Lung (tissue), 12 donors: ENCODE data around the gene ITGAD. TPM values are rescaled to one million over a fixed set of nuclear protein-coding genes. Genes with fewer than 3 reads are reported as not detected.

ENCODE experiments used
- ATAC-seq: fragments of 200-7000 bp; cut with Tn5 transposase; one replicate; pipeline ENCODE4 v1.9.1; 2020; ENCODE audit warnings: moderate number of reproducible peaks; ENCODE audit not compliant: insufficient read depth, low FRiP score
- DNase-seq, 3 donors: peaks; one replicate each; pipeline ENCODE4 v3.0.0-alpha.2; 2013 to 2017
- H3K27ac ChIP-seq, 2 donors: one replicate each; pipeline ENCODE4 v1.5.1; 2013; ENCODE audit warnings: mild to moderate bottlenecking in 2 of 2, moderate library complexity in 2 of 2, control low read depth in 1 of 2, inconsistent platforms in 1 of 2, low read depth in 1 of 2, low read length in 1 of 2
- H3K27me3 ChIP-seq, 3 donors: one replicate each; pipeline ENCODE4 v1.5.1; 2013; ENCODE audit warnings: low read length in 2 of 3; ENCODE audit not compliant: control insufficient read depth in 3 of 3, insufficient read depth in 3 of 3
- H3K36me3 ChIP-seq, 4 donors: one replicate each; pipeline ENCODE4 v1.5.1; 2013; ENCODE audit warnings: low read length in 4 of 4, mild to moderate bottlenecking in 1 of 4, moderate library complexity in 1 of 4; ENCODE audit not compliant: control insufficient read depth in 4 of 4, insufficient read depth in 4 of 4
- H3K4me1 ChIP-seq, 5 donors: one replicate each; pipeline ENCODE4 v1.5.1; 2013; ENCODE audit warnings: low read length in 5 of 5, mild to moderate bottlenecking in 2 of 5, moderate library complexity in 1 of 5; ENCODE audit not compliant: control insufficient read depth in 5 of 5, insufficient read depth in 5 of 5
- H3K4me3 ChIP-seq: one replicate; pipeline ENCODE4 v1.5.1; 2013; ENCODE audit warnings: mild to moderate bottlenecking, control low read depth, moderate library complexity
- H3K9ac ChIP-seq, 2 donors: one replicate each; pipeline ENCODE4 v1.5.1; 2013; ENCODE audit warnings: low read length in 2 of 2, control low read depth in 1 of 2; ENCODE audit not compliant: insufficient read depth in 1 of 2
- H3K9me3 ChIP-seq, 4 donors: one replicate each; pipeline ENCODE4 v1.5.1; 2013; ENCODE audit warnings: low read length in 3 of 4, mild to moderate bottlenecking in 1 of 4, moderate library complexity in 1 of 4; ENCODE audit not compliant: control insufficient read depth in 4 of 4, insufficient read depth in 3 of 4
- CTCF ChIP-seq: IDR thresholded peaks from 2 replicates; pipeline ENCODE4 v1.5.1; 2012; ENCODE audit warnings: mild to moderate bottlenecking; ENCODE audit errors: control extremely low read depth, extremely low read depth
- WGBS, 2 donors: extraction: QIAGEN DNeasy Blood & Tissue Kit; methylation state at CpG; one replicate each; pipeline ENCODE4 v1.1.7; 2013; 5-methylcytosine and 5-hydroxymethylcytosine counted together
- polyA plus RNA-seq, 2 donors: library from polyadenylated mRNA; stranded (reverse); fragments of 200-250 nt; gene quantifications; one replicate each; pipeline ENCODE4 v1.2.1, GENCODE V29; 2013
- total RNA-seq, 2 donors: library from RNA; depleted of rRNA in 1 of 2; stranded (reverse); fragments of >200 nt in 1 of 2; gene quantifications; one replicate each; pipeline ENCODE4 v1.2.1, GENCODE V29; 2014 to 2021
- donor health status: control.
- donor health status: control.
- donor health status: Bipolar disorder and iron deficiency.
- donor health status: healthy.
- donor health status: DM: yes; HTN: yes; CAD: no.

Gene ITGAD
- total and polyA plus RNA-seq, 4 donors = 0.19 to 1.5 (median 0.33) TPM

DNA sequence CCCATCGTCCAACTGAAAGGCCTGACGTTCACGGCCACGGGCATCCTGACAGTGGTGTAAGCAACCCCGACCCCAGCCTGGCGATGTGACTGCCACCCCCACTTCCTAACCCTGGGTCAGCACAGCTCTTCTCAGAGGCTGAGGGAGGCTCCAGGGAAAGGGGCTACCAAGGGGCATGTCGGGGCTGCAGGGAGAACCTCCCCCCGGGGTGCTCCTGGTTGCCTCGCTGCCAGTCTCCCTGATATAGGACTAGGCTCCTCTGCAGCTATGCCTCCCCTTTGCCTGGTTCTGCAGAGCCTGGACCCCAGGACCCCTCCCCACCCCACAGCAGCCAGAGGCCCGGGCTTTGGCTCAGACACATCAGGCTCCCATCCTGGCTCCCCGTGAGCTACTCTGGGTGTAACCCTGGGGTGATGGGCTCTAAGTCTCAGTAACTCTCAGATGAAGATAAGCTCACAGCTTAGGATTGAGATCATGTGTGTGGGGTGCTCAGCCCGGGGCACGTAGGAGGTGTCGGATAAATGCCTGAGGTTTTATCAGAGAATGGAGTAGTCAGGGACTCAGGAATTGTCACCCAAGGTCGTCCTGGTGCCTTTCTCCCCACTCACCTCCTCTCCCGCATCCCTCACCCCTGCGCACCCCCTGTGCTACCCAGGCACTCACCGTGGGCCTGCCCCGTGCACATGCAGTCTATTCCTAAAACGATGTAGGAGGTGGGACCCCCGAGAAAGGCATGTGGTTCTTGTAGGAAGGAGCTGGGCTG lies 10.6 kb downstream of the ITGAD start:
- H3K9ac ChIP-seq = no peak overlapping the region
- no peak for ATAC-seq
- H3K27me3 ChIP-seq = peaks cover 0 to 3% (median 0%) of the 10 kb centered on the region in 3 donors
- DNase-seq = no peak
- WGBS, 2 donors = 77 to 86% methylated on average over 21 of the region's 21 CpGs
- no peak overlapping the region for H3K4me3 ChIP-seq
- H3K9me3 ChIP-seq = peaks cover 0 to 13% (median 2%) of the 10 kb centered on the region in 4 donors
- H3K4me1 ChIP-seq = no peaks in the 10 kb centered on the region
- no peak overlapping the region for H3K27ac ChIP-seq
- H3K36me3 ChIP-seq = no peaks in the 10 kb centered on the region
- no peak for TF ChIP-seq CTCF

- H3K27ac ChIP-seq = no peak overlapping the region
- peaks cover 0 to 3% (median 0%) of the 10 kb centered on the region in 3 donors for H3K27me3 ChIP-seq
- peaks cover 0 to 8% (median under 1%) of the 10 kb centered on the region in 4 donors for H3K9me3 ChIP-seq
- H3K4me1 ChIP-seq = no peaks in the 10 kb centered on the region
- ATAC-seq (peak; percentile 34), DNase-seq (no peak)
- no peaks in the 10 kb centered on the region for H3K36me3 ChIP-seq
- no peak for TF ChIP-seq CTCF
- WGBS, 2 donors = 53 to 56% methylated on average over 9 of the region's 9 CpGs
- no peak overlapping the region for H3K9ac ChIP-seq
- no peak overlapping the region for H3K4me3 ChIP-seq
Observed at GRCh38 chr16:31404353-31405064, 11.4 kb downstream of the ITGAD start.

- peaks cover 0 to 3% (median 0%) of the 10 kb centered on the region in 3 donors for H3K27me3 ChIP-seq
- 81 to 83% methylated on average over 8 of the region's 8 CpGs for WGBS, 2 donors
- H3K9me3 ChIP-seq = no peaks in the 10 kb centered on the region
- no peaks in the 10 kb centered on the region for H3K4me1 ChIP-seq
- TF ChIP-seq CTCF = no peak
- ATAC-seq (no peak), DNase-seq (no peak)
- no peak overlapping the region for H3K27ac ChIP-seq
- no peaks in the 10 kb centered on the region for H3K36me3 ChIP-seq
- H3K4me3 ChIP-seq = no peak overlapping the region
- no peak overlapping the region for H3K9ac ChIP-seq
Observed at GRCh38 chr16:31407406-31407805, 14.3 kb downstream of the ITGAD start.
